Hematopoietic multipotent progenitor cell treated with erythropoietin and hydrocortisone succinate and interleukin-3 and kit ligand, for 6 days (in vitro differentiated cells): ENCODE measurements around the gene PEAK1.
"Not testable (repeated sequence)": the region's sequence is repeated elsewhere in the genome, so short reads cannot be mapped to it uniquely, and the experiment has no call there.

ENCODE experiments used
- DNase-seq: peaks from one replicate; pipeline ENCODE4 v3.0.0-alpha.2; 2015

The PEAK1 gene

DNA sequence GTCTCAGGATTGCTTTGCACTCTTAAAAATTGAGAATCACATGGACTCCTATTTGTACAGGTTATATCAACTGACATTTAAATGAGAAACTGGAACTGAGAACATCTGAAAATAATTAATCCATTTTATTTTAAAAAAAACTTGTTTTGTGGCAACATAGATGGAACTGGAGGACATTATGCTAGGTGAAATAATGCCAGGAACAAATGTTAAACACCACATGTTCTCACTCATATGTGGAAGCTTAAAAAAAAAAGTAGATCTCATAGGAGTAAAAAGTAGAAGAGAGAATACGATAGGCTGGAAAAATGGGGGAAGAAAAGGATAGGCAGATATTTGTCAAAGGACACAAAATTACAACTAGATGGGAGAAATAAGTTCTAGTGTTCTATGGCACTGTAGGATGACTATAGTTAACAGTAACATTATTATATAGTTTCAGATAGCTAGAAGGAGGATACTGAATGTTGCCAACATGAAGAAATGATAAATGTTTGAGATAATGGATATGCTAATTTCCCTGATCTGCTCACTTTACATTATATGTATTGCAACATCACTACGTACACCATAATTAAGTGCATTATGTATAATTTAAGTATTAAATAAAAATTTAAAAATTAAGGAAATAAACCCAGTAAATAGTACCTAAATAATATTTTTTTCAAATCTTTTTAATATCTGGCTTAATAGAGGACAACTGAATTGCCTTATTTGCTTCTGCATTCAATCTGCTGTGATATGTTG lies 248.5 kb downstream of the PEAK1 start:
- DNase-seq = no peak

GRCh38 chr15:77168616-77169015 lies 251.3 kb downstream of the PEAK1 start:
- no peak for DNase-seq

DNA sequence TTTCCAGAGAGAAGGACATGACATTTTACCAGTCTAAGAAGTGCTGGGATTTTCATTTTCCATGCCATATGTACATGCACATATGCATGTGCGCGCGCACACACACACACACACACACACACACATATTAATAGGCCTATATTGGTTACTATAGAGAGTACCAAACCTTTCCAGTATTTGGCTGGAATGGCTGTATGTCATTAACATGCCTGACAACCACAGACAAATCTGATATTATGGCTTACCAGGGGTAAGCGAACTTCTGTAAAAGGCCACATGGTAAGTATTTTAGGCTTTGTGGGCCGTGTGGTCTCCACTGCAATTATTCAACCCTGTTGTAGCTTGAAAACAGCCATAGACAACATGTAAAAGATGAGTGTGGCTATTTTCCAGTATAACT lies 251.8 kb downstream of the PEAK1 start:
- no peak for DNase-seq

DNA sequence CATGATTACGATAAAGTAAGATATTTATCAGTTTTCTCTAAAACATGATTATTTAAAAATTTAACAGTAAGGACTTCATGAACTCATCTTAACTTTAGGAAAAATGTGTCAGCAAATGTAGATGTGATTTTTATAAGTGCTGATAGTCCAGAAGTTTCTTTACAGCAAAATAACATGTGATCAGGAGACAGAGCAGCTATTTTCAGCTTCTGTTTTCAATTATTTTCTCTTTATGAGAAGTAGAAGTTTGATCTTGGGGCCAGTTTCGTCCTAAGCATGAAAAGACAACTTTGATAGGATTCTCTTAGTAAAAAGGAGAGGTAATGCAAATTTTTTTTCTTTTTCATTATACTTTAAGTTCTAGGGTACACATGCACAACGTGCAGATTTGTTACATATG lies 252.5 kb downstream of the PEAK1 start:
- no peak for DNase-seq

DNA sequence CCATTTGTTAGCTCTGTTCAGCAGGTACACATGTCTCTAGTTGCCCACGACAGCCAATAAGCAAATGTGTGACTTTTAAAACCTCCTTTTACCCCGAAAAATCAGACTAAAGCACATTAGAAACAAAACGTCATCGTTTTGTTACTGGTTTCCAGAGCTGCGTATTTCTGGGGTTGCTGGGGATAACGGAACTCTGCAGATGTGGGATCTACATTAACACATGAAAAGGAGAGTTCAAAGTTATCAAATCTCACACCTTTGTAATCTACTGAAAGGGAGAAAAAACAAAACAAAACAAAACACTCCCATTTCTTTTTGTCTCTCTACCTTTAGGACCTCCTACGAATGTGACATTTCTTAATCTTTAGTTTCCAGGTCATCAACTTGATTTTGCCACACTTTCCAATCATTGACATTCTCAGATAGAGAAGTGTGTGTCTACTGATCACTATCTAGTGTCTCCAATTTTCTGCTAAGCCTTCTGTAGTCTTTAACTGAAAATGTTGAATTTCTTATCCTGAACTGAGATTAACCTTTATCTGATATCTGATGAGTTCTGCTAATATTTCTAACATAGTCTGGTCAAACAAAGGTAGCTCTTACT lies 256.0 kb downstream of the PEAK1 start:
- DNase-seq = no peak

DNA sequence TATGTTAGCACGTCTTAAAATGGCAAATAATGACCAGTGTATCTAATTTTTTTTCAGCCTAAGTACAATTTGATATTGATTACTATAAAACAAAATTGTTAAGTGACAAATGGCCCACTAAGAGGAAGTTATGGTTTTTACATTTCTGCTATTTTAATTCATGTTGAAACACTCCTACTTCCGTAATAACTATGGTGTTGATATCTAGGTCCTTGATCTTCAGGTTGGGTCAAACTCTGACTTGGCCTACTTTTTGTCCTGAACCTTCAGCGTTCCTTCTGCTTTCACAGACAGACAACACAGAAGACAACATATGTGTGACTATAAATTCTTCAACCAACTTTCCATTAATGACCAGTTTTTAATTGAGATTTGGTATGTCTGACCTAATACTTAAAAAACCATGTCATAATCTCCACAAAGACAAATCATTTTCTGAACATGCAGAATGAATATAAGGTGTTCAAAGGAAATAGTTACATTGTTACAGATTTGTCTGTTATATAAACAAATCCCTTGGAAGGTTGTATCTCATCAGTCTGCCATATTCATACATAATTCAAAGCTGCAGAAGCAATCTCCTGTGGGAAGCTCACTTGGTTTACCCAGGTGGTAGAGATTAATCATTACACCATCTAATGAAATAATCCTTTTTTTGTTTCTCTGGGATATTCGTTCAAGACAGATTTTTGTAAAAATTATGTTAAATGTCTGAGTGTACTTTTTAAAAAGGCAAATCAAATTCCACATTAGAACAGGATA lies 256.9 kb downstream of the PEAK1 start:
- peak; percentile 64 for DNase-seq

DNA sequence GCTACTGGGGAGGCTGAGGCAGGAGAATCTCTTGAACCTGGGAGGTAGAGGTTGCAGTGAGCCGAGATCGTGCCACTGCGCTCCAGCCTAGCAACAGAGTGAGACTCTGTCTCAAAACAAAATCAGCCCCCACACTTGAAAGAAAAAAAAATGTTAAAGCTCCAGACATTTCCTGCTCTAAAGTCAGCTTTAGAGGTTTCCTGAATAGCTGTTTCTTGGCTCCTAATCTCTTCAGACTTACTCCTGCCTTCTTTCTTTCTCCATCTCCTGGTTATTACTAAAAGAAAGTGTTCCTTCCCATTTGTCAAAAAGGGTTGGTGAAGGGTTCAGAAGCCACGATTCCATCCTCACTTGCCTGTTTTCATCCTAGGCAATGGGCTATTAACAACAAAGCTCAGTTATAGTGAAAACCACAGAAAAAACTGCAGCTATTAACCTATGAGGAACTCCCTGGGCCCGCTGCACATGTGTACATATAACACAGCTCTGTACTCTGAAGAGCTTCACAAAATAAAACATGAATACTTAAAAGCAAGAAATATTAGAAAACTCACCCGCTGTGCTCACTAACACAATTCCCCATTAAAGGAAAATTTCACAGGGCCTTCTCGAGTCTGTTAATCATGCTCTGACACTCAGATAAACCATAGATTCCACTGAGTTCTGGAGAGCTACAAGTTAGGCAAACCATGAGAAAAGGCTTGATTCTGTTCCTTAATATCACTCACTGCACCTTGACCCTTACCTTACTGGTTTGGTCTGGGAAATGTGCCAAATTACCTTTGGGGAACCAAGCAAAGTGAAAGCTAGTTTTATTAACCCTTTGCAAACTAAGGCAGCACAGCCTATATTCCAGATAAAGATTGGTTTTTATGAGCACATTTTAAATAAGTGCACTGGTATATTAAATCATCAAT lies 259.1 kb downstream of the PEAK1 start:
- peak; percentile 48 for DNase-seq

DNA sequence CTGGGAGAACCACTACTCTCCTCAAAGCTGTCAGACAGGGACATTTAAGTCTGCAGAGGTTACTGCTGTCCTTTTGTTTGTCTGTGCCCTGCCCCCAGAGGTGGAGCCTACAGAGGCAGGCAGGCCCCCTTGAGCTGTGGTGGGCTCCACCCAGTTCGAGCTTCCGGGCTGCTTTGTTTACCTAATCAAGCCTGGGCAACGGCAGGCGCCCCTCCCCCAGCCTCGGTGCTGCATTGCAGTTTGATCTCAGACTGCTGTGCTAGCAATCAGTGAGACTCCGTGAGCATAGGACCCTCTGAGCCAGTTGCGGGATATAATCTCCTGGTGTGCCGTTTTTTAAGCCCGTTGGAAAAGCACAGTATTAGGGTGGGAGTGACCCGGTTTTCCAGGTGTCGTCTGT lies 263.9 kb downstream of the PEAK1 start:
- not testable (repeated sequence) for DNase-seq

- no peak for DNase-seq
These were observed 271.7 kb downstream of the PEAK1 start for GRCh38 chr15:77148191-77148590.

DNA sequence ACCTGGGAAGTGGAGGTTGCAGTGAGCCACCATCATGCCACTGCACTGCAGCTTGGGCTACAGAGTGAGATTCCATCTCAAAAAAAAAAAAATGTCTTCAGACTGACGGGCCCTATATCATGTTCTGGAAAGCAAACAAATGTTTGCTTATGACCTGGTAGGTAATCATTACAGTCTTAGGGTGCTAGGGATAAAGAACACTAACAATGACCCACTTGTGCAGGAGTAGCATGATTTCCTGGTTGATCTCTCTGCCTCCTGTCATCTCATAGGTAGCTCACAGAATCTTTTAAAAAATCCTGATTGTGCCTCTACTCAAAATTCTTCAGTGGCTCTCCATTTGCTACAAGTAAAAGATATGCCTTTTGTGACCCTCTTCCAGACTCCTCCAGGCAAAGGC lies 274.5 kb downstream of the PEAK1 start:
- DNase-seq = no peak

DNA sequence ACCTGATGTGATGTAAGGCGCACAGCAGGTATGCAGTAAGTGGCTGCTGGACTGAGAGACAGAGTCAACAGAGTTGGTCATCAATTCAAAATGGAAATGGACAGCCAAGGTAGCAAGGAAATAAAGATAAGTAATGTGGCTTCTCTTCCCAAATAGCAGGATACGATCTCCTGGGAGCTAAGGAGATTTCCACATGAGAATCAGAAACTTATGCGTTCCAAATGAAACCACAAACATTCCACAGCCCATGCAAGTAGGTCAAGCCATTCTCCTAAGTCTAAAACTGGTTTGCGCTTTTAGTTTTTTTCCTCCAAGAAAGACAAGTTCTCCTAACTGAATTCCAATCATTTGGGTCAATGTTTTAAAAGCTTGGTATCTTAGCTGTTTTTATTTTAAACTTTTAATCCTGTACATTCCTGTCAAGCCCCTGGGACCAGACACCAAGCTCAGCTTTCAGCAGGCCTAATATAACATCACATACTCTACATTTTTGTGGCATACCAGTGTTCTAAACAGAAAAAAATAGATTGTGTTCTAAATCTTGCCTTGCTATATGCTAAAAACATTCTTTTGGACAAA lies 275.3 kb downstream of the PEAK1 start:
- DNase-seq = no peak

DNA sequence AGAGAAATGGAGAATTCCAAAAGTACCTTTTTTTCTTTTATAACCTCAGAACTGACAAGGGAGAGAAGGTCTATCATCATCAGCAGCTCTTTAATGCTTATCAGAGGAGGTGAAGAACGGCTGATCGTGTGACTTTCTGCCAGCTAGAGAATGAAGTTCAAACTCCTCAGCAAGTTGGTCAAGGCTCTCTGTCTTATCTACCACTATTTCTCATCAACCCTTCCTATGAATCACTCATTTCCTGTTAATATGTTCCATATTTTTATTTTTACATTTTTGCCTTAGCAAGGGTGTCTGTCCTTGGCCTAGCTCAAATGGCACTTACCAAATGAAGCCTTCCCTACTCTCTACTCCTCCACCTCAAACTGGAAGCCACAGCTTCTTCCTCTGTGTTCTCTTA lies 275.9 kb downstream of the PEAK1 start:
- peak; percentile 58 for DNase-seq

- DNase-seq = no peak
These were observed 276.3 kb downstream of the PEAK1 start for GRCh38 chr15:77143616-77144015.

DNA sequence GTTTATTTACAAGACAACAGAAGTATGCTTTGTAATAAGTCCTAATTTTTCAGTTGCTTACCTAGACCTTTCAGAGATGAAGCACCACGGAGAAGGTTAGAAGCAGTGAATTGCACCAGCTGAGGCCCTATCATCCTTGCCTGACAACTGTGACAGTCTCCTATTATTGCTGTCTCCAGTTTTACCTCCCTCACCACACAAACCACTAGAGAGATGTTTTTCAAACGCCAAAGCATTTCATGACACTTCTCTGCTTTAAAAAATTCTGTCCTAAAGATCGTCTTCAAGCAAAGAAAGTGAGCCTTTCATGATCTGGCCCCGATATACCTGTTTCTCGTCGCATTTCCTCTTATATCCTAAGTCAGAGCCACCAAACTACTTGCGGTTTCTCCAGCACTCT lies 276.7 kb downstream of the PEAK1 start:
- no peak for DNase-seq

- DNase-seq = no peak
These were observed 279.7 kb downstream of the PEAK1 start for GRCh38 chr15:77140220-77140619.

DNA sequence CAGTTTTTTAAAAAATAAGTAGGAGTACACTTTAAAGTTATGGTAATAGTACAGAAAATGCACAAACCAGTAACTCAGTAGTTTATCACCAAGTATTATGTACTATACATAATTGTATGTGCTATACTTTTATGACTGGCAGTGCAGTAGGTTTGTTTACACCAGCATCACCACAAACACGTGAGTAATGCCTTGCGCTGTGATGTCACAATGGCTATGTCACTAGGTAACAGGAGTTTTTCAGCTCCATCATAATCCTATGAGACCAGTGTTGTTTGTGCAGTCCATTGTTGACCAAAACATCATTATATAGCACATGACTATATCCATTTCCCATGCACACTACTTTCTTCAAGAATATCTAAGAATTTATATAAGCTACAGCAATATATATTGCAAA lies 280.6 kb downstream of the PEAK1 start:
- DNase-seq = no peak

DNA sequence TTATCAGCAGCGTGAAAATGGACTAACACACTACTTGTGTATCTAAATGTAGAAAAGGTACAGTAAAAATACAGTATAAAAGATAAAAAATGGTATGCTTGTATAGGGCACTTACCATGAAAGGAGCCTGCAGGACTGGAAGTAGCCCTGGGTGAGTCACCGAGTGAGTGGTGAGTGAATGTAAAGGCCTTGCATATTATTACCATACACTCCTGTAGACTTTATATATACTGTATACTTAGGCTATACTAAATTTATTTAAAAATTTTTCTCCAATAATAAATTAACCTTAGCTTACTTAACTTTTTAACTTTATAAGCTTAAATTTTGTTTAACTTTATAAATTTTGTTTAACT lies 281.8 kb downstream of the PEAK1 start:
- DNase-seq = no peak

DNA sequence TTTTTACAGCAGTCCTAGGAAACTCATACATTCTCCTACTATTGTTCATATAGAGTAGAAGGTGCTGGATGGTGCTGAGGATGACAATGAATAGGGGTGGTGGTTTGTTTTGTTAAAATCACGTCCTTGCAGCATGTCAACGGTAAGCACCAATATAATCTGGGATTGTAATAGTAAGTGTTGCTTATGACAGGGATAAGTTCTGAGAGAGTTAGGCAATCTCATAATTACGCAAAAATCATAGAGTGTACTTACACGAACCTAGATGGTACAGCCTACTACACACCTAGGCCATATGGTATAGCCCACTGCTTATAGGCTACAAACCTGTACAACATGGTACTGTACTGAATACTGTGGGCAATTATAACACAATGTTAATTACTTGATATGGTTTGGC lies 284.7 kb downstream of the PEAK1 start:
- no peak for DNase-seq

DNA sequence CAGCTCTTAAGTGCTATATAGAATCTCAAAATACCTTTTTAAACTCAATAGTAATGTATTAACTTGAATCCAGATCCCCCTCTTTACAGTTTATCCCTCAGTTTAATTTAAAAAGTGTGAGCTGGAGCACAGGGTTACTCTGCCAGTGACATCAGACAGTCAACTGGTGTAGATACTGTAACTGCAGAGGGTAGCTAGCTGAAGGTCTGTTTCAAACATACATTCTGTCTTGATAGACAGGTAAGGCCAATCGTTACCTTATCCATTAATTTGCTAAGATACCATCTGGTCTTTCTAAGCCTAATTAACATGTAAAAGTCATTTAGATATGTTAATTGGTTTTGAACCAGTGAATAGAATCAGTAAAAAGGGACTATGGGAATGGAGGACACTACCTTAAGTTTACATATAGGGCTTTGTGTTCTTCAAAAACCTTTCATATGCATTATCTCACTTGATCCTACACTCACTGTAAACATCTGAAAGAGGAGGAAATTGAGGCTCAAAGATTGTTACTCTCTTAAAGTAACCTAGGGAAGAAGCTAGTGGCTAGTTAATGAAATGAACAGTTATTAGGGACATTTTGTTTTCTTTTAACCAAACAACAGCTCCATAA lies 289.5 kb downstream of the PEAK1 start:
- no peak for DNase-seq

DNA sequence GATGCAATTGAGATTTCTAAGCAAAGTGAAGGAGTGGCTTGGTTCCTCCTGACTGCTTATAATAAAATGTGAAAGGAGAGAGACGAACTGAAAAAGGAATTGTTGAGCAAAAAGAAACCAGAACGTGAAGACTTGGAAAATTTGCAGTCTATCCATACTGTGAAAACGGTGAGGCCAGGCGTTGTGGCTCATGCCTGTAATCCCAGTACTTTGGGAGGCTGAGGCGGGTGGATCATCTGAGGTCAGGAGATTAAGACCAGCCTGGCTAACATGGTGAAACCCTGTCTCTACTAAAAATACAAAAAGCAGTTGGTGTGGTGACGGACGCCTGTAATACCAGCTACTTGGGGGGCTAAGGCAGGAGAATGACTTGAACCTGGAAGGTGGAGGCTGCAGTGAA lies 292.3 kb downstream of the PEAK1 start:
- DNase-seq = no peak

DNA sequence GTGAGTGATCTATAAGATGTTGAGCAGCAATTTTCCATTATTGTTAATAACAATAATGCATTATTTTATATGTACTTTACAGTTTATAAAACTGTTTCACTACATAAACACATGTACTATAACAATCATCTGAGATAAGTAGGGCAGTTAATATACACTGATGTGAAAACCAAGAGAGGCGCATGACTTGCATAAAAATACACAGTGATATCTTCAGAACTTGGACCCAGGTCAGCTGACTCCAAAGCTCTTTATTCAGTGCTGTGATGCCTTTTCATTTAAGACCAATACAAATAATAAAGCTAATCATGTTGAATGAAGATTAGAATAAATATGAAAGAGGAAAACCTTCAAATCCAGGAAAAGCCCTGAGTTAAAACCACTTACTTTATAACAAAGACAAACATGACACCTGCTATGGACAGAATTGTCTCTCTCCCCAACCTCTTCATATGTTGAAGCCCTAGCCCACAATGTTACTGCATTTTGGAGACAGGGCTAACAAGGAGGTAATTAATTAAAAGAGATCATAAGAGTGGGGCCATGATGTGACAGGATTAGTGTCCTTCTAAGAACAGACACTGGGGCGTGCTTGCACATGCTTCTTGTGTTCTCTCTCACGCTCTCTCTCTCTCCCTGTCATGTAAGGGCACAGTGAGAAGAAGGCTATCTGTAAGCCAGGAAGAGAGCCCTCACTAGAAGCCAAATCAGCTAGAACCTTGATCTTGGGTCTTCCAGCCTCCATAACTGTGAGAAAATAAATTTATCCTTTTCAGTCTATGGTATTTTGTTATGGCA lies 293.2 kb downstream of the PEAK1 start:
- DNase-seq = peak; percentile 54
